Hepatocyte (in vitro differentiated cells): ENCODE data around the gene ZNF462.

Experiments
- CTCF ChIP-seq: fragments of 200-600 bp; sonication (generic); IDR thresholded peaks from 2 replicates; pipeline ENCODE4 v1.5.1; 2016; ENCODE audit warnings: antibody characterized with exemption, mild to moderate bottlenecking; ENCODE audit not compliant: poor library complexity
- EZH2 ChIP-seq: fragments of 200-600 bp; sonication (generic); IDR thresholded peaks from 2 replicates; pipeline ENCODE4 v1.6.1; 2016; ENCODE audit warnings: antibody characterized with exemption, mild to moderate bottlenecking, borderline replicate concordance
- EZH2phosphoT487 ChIP-seq: fragments of 200-600 bp; sonication (generic); IDR thresholded peaks from one replicate; pipeline ENCODE4 v1.6.1; 2018; ENCODE audit warnings: antibody characterized with exemption, mild to moderate bottlenecking, low read depth, moderate library complexity; ENCODE audit not compliant: unreplicated experiment, severe bottlenecking

GRCh38 chr9:106962615-106963363, 99.8 kb downstream of the ZNF462 start:
- TF ChIP-seq CTCF (no peak), EZH2phosphoT487 (no peak), EZH2 (no peak)
